ENCODE measurements around the gene SCOC.

Gene SCOC

GRCh38 chr4:140373328-140374129 lies at the start of gene SCOC:
Gene SCOC, plus strand, starts transcription at chr4:140373646. Its CDS starts 5,525 bp downstream, at chr4:140379171.
- DNase-seq = peak; percentile 87 to 92 (median 89)

GRCh38 chr4:140326395-140326993 lies 47.0 kb upstream of the SCOC start:
- no peak for DNase-seq

GRCh38 chr4:140330311-140330900 lies 43.0 kb upstream of the SCOC start:
- no peak for DNase-seq

- no peak for DNase-seq
These were observed 42.2 kb upstream of the SCOC start for GRCh38 chr4:140331245-140331644.

- DNase-seq = no peak
These were observed 41.6 kb upstream of the SCOC start for GRCh38 chr4:140331876-140332275.

GRCh38 chr4:140332734-140333133 lies 40.7 kb upstream of the SCOC start:
- no peak for DNase-seq

GRCh38 chr4:140333523-140333922 lies 39.9 kb upstream of the SCOC start:
- DNase-seq = no peak

- DNase-seq = no peak
These were observed 38.4 kb upstream of the SCOC start for GRCh38 chr4:140335076-140335475.

- no peak for DNase-seq
These were observed 36.7 kb upstream of the SCOC start for GRCh38 chr4:140336730-140337129.

GRCh38 chr4:140342620-140343019 lies 30.8 kb upstream of the SCOC start:
- no peak for DNase-seq

- DNase-seq = no peak
These were observed 30.1 kb upstream of the SCOC start for GRCh38 chr4:140343303-140343702.

GRCh38 chr4:140344101-140344500 lies 29.3 kb upstream of the SCOC start:
- DNase-seq = no peak

GRCh38 chr4:140344621-140345020 lies 28.8 kb upstream of the SCOC start:
- no peak for DNase-seq

- DNase-seq = no peak
These were observed 27.3 kb upstream of the SCOC start for GRCh38 chr4:140346136-140346535.

GRCh38 chr4:140349816-140350215 lies 23.6 kb upstream of the SCOC start:
- DNase-seq = no peak

- no peak for DNase-seq
These were observed 22.1 kb upstream of the SCOC start for GRCh38 chr4:140351093-140352075.

- no peak for DNase-seq
These were observed 19.7 kb upstream of the SCOC start for GRCh38 chr4:140353786-140354185.

GRCh38 chr4:140355288-140355687 lies 18.2 kb upstream of the SCOC start:
- DNase-seq = no peak

- DNase-seq = no peak
These were observed 15.6 kb upstream of the SCOC start for GRCh38 chr4:140357868-140358267.

- no peak for DNase-seq
These were observed 15.2 kb upstream of the SCOC start for GRCh38 chr4:140358281-140358680.

- DNase-seq = peak; percentile 41 to 70 (median 56)
These were observed 13.7 kb upstream of the SCOC start for GRCh38 chr4:140359562-140360427.

- no peak for DNase-seq
These were observed 12.3 kb upstream of the SCOC start for GRCh38 chr4:140361099-140361498.

Data from activated CD4-positive, CD25-positive, alpha-beta regulatory T cell (primary cell).